Measurements from ENCODE around the gene PTPN14.

DNA sequence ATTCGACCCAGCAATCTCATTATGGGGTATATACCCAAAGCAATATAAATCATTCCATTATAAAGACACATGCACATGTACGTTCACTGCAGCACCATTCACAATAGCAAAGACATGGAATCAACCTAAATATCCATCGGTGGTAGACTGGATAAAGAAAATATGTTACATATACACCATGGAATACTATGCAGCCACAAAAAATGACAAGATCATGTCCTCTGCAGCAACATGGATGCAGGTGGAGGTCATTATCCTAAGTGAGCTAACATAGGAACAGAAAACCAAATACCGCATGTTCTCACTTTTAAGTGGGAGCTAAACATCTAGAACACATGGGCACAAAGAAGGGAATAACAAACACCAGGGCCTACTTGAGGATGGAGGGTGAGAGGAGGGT, 115.5 kb downstream of the PTPN14 start:
- TF ChIP-seq POLR2A (IDR thresholded peaks at IDR 0.05): no peak
- TF ChIP-seq, protein P1, sequence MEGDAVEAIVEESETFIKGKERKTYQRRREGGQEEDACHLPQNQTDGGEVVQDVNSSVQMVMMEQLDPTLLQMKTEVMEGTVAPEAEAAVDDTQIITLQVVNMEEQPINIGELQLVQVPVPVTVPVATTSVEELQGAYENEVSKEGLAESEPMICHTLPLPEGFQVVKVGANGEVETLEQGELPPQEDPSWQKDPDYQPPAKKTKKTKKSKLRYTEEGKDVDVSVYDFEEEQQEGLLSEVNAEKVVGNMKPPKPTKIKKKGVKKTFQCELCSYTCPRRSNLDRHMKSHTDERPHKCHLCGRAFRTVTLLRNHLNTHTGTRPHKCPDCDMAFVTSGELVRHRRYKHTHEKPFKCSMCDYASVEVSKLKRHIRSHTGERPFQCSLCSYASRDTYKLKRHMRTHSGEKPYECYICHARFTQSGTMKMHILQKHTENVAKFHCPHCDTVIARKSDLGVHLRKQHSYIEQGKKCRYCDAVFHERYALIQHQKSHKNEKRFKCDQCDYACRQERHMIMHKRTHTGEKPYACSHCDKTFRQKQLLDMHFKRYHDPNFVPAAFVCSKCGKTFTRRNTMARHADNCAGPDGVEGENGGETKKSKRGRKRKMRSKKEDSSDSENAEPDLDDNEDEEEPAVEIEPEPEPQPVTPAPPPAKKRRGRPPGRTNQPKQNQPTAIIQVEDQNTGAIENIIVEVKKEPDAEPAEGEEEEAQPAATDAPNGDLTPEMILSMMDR (IDR thresholded peaks at IDR 0.05): no peak
- no peak for TF ChIP-seq POLR2AphosphoS5 (IDR thresholded peaks at IDR 0.05)
- TF ChIP-seq EP300 (IDR thresholded peaks at IDR 0.05): no peak

All from upper lobe of left lung (tissue), 4 donors.